WI38 (cell line): ENCODE data around the gene TTC6.

Experiments used
- H3K4me3 ChIP-seq: 2 replicates; pipeline ENCODE4 v1.5.1; 2011; ENCODE audit warnings: low read depth, mild to moderate bottlenecking, control low read depth, low read length
- CTCF ChIP-seq: IDR thresholded peaks from 2 replicates; pipeline ENCODE4 v1.5.1; 2012; ENCODE audit warnings: low read depth, mild to moderate bottlenecking, control low read depth, low read length

TTC6 gene

GRCh38 chr14:37600880-37601741 is 5.7 kb downstream of the TTC6 start:
- H3K4me3 ChIP-seq: no peak overlapping the region
- no peak for TF ChIP-seq CTCF

- no peak for TF ChIP-seq CTCF
- H3K4me3 ChIP-seq: no peak overlapping the region
Observed at GRCh38 chr14:37601865-37602264, 6.4 kb downstream of the TTC6 start.

- no peak overlapping the region for H3K4me3 ChIP-seq
- TF ChIP-seq CTCF: no peak
Observed at GRCh38 chr14:37602605-37603453, 7.4 kb downstream of the TTC6 start.

- H3K4me3 ChIP-seq: no peak overlapping the region
- TF ChIP-seq CTCF: no peak
Observed at GRCh38 chr14:37603688-37604251, 8.3 kb downstream of the TTC6 start.

- no peak for TF ChIP-seq CTCF
- H3K4me3 ChIP-seq: no peak overlapping the region
Observed at GRCh38 chr14:37606678-37607077, 11.2 kb downstream of the TTC6 start.

GRCh38 chr14:37608649-37609048 is 13.2 kb downstream of the TTC6 start:
- no peak for TF ChIP-seq CTCF
- H3K4me3 ChIP-seq: no peak overlapping the region
